Measurements from ENCODE around the gene ANAPC1.

Gene ANAPC1
- total RNA-seq: 31.6 to 158 (median 92.3) reads per million in 9 experiments

GRCh38 chr2:111883661-111884591, at the start of gene ANAPC1:
TSS of gene ANAPC1 (minus strand) at chr2:111884193. CDS start at chr2:111880825, 3,368 bp downstream.
- peak; percentile 94 for ATAC-seq (replicated peaks)
- Mint-ChIP-seq H3K4me1 (ENCODE audit: low read depth in 2 of 2) (peaks cover 3 to 8% of the 10 kb centered on the region in 2 donors), H3K27me3 (no peaks in the 10 kb centered on the region), H3K27ac (peak within 1 kb of the TSS; percentile 94 to 96), H3K4me3 (peak within 1 kb of the TSS; percentile 96), H3K9me3 (no peaks in the 10 kb centered on the region), H3K36me3 (ENCODE audit: insufficient read depth) (peaks cover 12% of the 10 kb centered on the region)
- peak; percentile 80 to 83 (median 81) for DNase-seq

GRCh38 chr2:111932841-111933291, 48.9 kb upstream of the ANAPC1 start:
- no peaks in the 10 kb centered on the region for H3K9me3 Mint-ChIP-seq
- H3K4me1 Mint-ChIP-seq (ENCODE audit: low read depth in 2 of 2): peaks cover 0 to 1% of the 10 kb centered on the region in 2 donors
- no peak for DNase-seq
- peaks cover 7% of the 10 kb centered on the region for H3K36me3 Mint-ChIP-seq (ENCODE audit: insufficient read depth)
- peaks cover 0 to 11% of the 10 kb centered on the region in 2 donors for H3K27me3 Mint-ChIP-seq
- no peak for ATAC-seq (replicated peaks)
- H3K27ac Mint-ChIP-seq: no peak overlapping the region
- H3K4me3 Mint-ChIP-seq: no peak overlapping the region

GRCh38 chr2:111930875-111931274, 46.9 kb upstream of the ANAPC1 start:
- Mint-ChIP-seq H3K4me1 (ENCODE audit: low read depth in 2 of 2) (peaks cover 0 to 1% of the 10 kb centered on the region in 2 donors), H3K4me3 (no peak overlapping the region), H3K9me3 (no peaks in the 10 kb centered on the region), H3K36me3 (ENCODE audit: insufficient read depth) (peaks cover 7% of the 10 kb centered on the region), H3K27me3 (peaks cover 0 to 11% of the 10 kb centered on the region in 2 donors), H3K27ac (peak overlapping the region in 1 of 2 donors; percentile 67)
- DNase-seq (no peak), ATAC-seq (replicated peaks) (peak; percentile 14)

GRCh38 chr2:111930409-111930808, 46.4 kb upstream of the ANAPC1 start:
- H3K36me3 Mint-ChIP-seq (ENCODE audit: insufficient read depth): peaks cover 7% of the 10 kb centered on the region
- H3K4me3 Mint-ChIP-seq: no peak overlapping the region
- H3K9me3 Mint-ChIP-seq: no peaks in the 10 kb centered on the region
- ATAC-seq (replicated peaks): no peak
- peaks cover 0 to 11% of the 10 kb centered on the region in 2 donors for H3K27me3 Mint-ChIP-seq
- peaks cover 0 to 1% of the 10 kb centered on the region in 2 donors for H3K4me1 Mint-ChIP-seq (ENCODE audit: low read depth in 2 of 2)
- H3K27ac Mint-ChIP-seq: peak overlapping the region in 1 of 2 donors; percentile 67
- DNase-seq: no peak

- H3K9me3 Mint-ChIP-seq: no peaks in the 10 kb centered on the region
- peaks cover 0 to 15% of the 10 kb centered on the region in 2 donors for H3K27me3 Mint-ChIP-seq
- H3K4me3 Mint-ChIP-seq: no peak overlapping the region
- peaks cover 0 to 1% of the 10 kb centered on the region in 2 donors for H3K4me1 Mint-ChIP-seq (ENCODE audit: low read depth in 2 of 2)
- H3K36me3 Mint-ChIP-seq (ENCODE audit: insufficient read depth): peaks cover 10% of the 10 kb centered on the region
- ATAC-seq (replicated peaks) (no peak), DNase-seq (no peak)
- H3K27ac Mint-ChIP-seq: no peak overlapping the region
These were observed 43.7 kb upstream of the ANAPC1 start for GRCh38 chr2:111927723-111928122.

- H3K4me3 Mint-ChIP-seq: no peak overlapping the region
- ATAC-seq (replicated peaks): no peak
- no peak overlapping the region for H3K27ac Mint-ChIP-seq
- peaks cover 0 to 15% of the 10 kb centered on the region in 2 donors for H3K27me3 Mint-ChIP-seq
- H3K36me3 Mint-ChIP-seq (ENCODE audit: insufficient read depth): peaks cover 5% of the 10 kb centered on the region
- H3K4me1 Mint-ChIP-seq (ENCODE audit: low read depth in 2 of 2): no peaks in the 10 kb centered on the region
- DNase-seq: no peak
- H3K9me3 Mint-ChIP-seq: no peaks in the 10 kb centered on the region
These were observed 40.7 kb upstream of the ANAPC1 start for GRCh38 chr2:111924617-111925107.

GRCh38 chr2:111923276-111923804, 39.3 kb upstream of the ANAPC1 start:
- no peak overlapping the region for H3K27ac Mint-ChIP-seq
- peaks cover 3% of the 10 kb centered on the region for H3K36me3 Mint-ChIP-seq (ENCODE audit: insufficient read depth)
- H3K27me3 Mint-ChIP-seq: peaks cover 0 to 22% of the 10 kb centered on the region in 2 donors
- no peak for DNase-seq
- no peaks in the 10 kb centered on the region for H3K4me1 Mint-ChIP-seq (ENCODE audit: low read depth in 2 of 2)
- H3K9me3 Mint-ChIP-seq: no peaks in the 10 kb centered on the region
- no peak overlapping the region for H3K4me3 Mint-ChIP-seq
- no peak for ATAC-seq (replicated peaks)

- Mint-ChIP-seq H3K4me3 (no peak overlapping the region), H3K27ac (no peak overlapping the region), H3K9me3 (no peaks in the 10 kb centered on the region), H3K36me3 (ENCODE audit: insufficient read depth) (peaks cover 3% of the 10 kb centered on the region), H3K4me1 (ENCODE audit: low read depth in 2 of 2) (no peaks in the 10 kb centered on the region), H3K27me3 (peaks cover 0 to 42% of the 10 kb centered on the region in 2 donors)
- no peak for DNase-seq
- ATAC-seq (replicated peaks): no peak
These were observed 36.0 kb upstream of the ANAPC1 start for GRCh38 chr2:111919794-111920608.

- Mint-ChIP-seq H3K27me3 (peaks cover 0 to 36% of the 10 kb centered on the region in 2 donors), H3K4me3 (no peak overlapping the region), H3K27ac (no peak overlapping the region), H3K36me3 (ENCODE audit: insufficient read depth) (no peaks in the 10 kb centered on the region), H3K4me1 (ENCODE audit: low read depth in 2 of 2) (no peaks in the 10 kb centered on the region), H3K9me3 (no peaks in the 10 kb centered on the region)
- no peak for DNase-seq
- no peak for ATAC-seq (replicated peaks)
These were observed 35.4 kb upstream of the ANAPC1 start for GRCh38 chr2:111919365-111919764.

GRCh38 chr2:111918383-111918806, 34.4 kb upstream of the ANAPC1 start:
- H3K9me3 Mint-ChIP-seq: no peaks in the 10 kb centered on the region

GRCh38 chr2:111917106-111917505, 33.1 kb upstream of the ANAPC1 start:
- no peak overlapping the region for H3K27ac Mint-ChIP-seq
- no peaks in the 10 kb centered on the region for H3K36me3 Mint-ChIP-seq (ENCODE audit: insufficient read depth)
- ATAC-seq (replicated peaks) (no peak), DNase-seq (no peak)
- H3K4me1 Mint-ChIP-seq (ENCODE audit: low read depth in 2 of 2): no peaks in the 10 kb centered on the region
- no peaks in the 10 kb centered on the region for H3K9me3 Mint-ChIP-seq
- H3K4me3 Mint-ChIP-seq: no peak overlapping the region
- H3K27me3 Mint-ChIP-seq: peaks cover 0 to 33% of the 10 kb centered on the region in 2 donors

More at GRCh38 chr2:111918383-111918806, 34.4 kb upstream of the ANAPC1 start:
- H3K4me3 Mint-ChIP-seq: no peak overlapping the region
- no peak for DNase-seq
- ATAC-seq (replicated peaks): no peak
- H3K27ac Mint-ChIP-seq: no peak overlapping the region
- no peaks in the 10 kb centered on the region for H3K36me3 Mint-ChIP-seq (ENCODE audit: insufficient read depth)
- no peaks in the 10 kb centered on the region for H3K4me1 Mint-ChIP-seq (ENCODE audit: low read depth in 2 of 2)
- peaks cover 0 to 33% of the 10 kb centered on the region in 2 donors for H3K27me3 Mint-ChIP-seq

- Mint-ChIP-seq H3K9me3 (no peaks in the 10 kb centered on the region), H3K4me1 (ENCODE audit: low read depth in 2 of 2) (no peaks in the 10 kb centered on the region), H3K4me3 (no peak overlapping the region), H3K27ac (no peak overlapping the region), H3K27me3 (peaks cover 0 to 12% of the 10 kb centered on the region in 2 donors), H3K36me3 (ENCODE audit: insufficient read depth) (no peaks in the 10 kb centered on the region)
- no peak for ATAC-seq (replicated peaks)
- no peak for DNase-seq
These were observed 28.6 kb upstream of the ANAPC1 start for GRCh38 chr2:111912547-111912946.

All from effector memory CD8-positive, alpha-beta T cell (primary cell).